LNCAP (cell line): ENCODE measurements around the gene MADD.

ENCODE experiments used
- TF ChIP-seq, protein P1 (sequence below): fragments of 450-650 bp; IDR thresholded peaks from 2 replicates; pipeline ENCODE4 v1.5.1; 2017; ENCODE audit warnings: mild to moderate bottlenecking

Gene MADD

DNA sequence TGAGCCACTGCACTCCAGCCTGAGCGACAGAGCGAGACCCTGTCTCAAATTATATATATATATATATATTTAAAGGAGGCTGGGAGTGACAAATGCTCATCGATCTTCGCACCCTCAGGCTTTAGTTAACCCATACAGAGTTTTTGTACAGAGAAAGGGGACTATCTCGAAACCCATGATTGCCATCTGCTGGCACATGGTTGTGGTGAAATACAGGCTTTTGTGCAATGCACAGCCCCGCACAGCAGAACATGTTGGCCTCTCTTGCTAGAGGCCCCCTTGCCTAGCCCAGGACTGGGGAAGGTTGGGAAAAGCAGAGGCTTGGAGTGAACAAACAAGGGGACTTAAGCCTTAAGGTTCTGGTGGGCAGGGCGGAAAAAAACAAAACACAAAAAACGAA lies 78.9 kb downstream of the MADD start:
- TF ChIP-seq, protein P1, sequence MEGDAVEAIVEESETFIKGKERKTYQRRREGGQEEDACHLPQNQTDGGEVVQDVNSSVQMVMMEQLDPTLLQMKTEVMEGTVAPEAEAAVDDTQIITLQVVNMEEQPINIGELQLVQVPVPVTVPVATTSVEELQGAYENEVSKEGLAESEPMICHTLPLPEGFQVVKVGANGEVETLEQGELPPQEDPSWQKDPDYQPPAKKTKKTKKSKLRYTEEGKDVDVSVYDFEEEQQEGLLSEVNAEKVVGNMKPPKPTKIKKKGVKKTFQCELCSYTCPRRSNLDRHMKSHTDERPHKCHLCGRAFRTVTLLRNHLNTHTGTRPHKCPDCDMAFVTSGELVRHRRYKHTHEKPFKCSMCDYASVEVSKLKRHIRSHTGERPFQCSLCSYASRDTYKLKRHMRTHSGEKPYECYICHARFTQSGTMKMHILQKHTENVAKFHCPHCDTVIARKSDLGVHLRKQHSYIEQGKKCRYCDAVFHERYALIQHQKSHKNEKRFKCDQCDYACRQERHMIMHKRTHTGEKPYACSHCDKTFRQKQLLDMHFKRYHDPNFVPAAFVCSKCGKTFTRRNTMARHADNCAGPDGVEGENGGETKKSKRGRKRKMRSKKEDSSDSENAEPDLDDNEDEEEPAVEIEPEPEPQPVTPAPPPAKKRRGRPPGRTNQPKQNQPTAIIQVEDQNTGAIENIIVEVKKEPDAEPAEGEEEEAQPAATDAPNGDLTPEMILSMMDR = 0 out of 2 replicates have a peak, but pooled peaks have one; percentile 15

DNA sequence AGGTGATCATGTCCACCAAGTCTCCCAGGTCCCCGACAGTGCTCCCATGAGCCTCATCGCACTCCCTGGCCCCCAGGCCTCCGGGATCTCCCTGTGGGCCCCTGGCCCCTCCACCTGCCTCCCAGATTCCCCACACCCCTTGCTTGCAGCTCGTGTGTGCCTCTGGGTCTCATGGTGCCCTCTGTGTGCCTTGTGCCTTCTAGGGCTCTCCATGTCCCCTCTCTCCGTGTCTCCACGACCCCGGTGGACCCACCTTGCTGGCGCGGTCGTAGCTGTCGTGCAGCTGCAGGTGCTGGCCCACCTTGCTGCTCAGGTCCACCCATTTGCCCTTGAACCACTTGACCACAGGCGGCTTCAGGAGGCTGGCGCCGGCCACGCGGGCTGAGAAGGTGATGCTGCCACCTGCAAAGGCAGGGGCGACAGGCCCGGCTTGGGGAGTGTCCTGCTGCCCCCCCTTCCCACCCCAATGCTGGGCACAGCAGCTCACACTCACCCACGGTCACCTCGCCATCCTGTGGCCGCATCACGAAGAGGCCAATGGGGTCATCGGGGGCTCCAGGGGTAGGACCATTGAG lies 79.7 kb downstream of the MADD start:
- TF ChIP-seq, protein P1 = no peak

DNA sequence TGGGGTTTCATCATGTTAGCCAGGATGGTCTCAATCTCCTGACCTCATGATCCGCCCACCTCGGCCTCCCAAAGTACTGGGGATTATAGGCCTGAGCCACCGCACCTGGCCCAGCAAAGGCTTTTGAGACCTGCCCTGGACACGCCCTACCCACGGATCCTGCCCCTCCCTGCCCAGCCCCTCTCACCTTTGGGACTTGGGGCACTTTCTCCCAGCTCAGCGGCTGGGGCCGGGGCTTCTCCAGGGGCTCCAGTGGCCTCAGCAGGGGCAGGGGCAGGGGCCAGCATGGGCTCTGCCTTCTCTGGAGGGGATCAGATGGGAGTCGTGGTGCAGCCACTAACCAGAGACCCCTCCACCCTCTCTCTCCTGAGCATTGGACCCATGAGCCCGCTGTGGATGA lies 80.4 kb downstream of the MADD start:
- TF ChIP-seq, protein P1 = no peak

DNA sequence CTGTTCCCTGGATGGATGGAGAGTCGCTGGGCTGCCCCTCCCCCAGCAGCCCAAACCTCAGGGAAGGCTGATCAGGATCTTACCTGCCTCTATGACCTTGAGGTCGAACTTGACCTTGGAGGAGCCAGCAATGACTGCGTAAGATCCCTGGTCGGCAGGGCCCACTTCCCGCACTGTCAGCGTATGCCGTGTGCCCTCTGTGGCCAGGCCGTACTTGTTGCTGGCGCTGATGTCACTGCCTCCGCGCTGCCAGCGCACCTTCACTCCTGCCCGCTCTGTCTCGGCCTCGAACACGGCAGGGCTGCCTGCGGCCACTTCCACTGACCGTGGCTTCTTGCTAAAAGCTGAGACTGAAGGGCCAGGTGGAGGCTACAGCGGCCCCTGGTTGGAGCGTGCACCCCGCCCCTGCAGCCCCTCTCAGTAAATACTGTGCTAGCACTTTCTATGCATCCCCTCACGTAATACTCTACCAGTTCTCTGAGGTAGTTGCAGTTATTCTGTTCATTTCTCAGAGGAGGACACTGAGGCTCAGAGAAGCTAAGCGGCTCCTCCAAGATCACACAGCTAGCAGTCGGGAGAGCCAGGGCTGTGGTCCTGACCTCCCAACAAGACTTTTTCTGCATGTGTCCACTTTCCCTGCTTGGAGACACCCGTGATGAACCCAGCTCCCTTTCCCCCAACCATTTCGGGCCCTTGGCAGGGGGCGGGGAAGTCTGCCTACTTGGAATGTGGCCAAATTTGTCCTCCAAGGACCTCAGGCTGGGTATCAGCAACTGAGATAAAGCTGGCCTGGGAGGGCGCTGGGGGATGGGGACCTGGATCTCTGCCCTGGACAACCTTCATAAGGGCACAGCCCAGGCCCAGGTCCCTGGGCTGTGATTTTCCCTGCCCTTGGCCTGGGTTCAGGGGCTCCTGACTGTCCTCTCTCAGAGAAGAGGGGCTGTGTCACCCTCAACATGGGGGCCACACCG lies 81.5 kb downstream of the MADD start:
- TF ChIP-seq, protein P1 = no peak

DNA sequence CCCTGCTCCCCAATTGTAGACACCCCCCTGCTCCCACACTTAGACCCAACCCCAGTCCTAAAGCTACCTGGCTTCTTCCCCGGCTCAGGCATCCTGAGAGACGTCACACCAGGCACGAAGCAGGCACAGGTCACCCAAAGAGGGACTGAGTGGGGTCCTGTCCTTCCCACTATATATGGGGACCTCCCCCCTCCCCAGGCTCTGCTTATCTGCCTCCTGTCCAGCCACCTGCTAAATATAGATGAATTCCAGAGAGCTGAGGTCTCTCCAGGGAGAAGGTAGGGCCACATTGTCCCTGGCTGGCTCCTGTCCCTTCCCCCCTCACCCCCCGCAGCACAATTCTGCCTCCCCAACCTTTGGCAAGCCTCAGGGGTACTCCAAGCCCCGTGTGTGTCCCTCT lies 82.6 kb downstream of the MADD start, which contains the start of gene MYBPC3:
Gene MYBPC3 (minus strand): TSS at position 147 of the 400 bp plus-strand sequence. CDS start 55 bp downstream, at position 92.
- TF ChIP-seq, protein P1 = no peak

DNA sequence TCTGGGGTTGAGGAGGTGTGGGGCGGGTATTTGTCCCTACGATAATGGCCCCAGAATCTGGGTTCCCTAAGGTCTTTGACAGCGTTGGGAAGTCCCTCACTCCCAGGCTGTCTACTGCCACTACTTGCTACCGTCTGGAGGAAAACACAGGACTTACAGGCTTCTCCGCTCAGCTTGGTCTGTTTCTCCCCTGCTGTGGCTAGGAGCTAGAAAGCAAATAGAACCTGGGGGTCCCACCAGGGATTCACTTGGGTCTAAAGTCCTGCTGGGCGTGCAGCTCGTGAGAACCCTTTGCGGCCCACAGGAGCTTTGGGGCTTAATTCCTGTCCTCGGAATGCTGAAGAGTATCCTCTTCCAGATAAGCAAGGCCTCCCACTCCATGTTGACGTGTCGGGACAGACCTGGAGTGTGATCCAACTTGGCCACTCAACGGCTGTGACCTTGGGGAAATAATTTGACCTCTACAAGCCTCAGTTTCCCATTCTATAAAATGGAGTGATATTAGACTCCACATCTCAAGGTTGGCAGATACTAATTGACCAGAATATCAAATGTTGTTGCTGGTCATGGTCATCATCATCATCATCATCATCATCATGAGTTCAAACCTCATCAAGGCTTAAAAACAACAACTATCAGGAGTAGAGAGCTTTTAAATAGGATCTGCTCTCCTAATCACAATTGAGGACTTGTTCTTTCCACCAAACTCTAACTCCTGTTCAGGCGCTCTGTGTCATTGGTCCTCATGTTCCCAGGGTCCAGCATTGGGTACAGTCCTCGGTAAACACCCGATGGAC lies 84.2 kb downstream of the MADD start:
- TF ChIP-seq, protein P1 = no peak

DNA sequence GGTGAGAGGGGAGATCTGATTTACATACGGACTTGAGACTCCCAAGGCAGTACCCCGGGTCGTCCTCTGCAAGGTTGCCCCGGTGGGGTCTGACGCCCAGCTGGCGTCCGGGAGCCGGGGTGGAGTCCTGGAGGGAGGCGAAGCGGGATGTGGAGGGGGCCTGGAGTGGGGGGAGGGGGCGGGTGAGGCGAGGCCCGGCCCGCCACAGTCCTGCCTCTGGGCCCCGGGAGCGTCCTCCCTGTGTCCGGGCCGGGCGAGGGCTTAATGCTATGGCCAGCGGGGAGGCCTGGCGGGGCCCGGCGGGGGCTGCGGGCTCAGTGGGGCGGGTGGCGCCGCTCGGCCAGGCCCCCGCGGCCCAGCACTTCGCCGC lies 85.0 kb downstream of the MADD start:
- TF ChIP-seq, protein P1 = no peak
